ENCODE results near the gene NSRP1. TPM values are rescaled to one million over a fixed set of nuclear protein-coding genes. Genes with fewer than 3 reads are reported as not detected.

The NSRP1 gene
- total RNA-seq, 2 donors from 2014 or later, result 28.5 to 35.6 TPM

GRCh38 chr17:30112794-30113193, 3.8 kb upstream of the NSRP1 start:
- Histone ChIP-seq H3K4me3 (ENCODE audit: low read length) (no peak overlapping the region), H3K9me3 (ENCODE audit: control insufficient read depth, low read length) (no peaks in the 10 kb centered on the region), H3K4me1 (ENCODE audit: control insufficient read depth, insufficient read depth, low read length) (no peaks in the 10 kb centered on the region), H3K9ac (ENCODE audit: extremely low read depth, low read length, poor library complexity, severe bottlenecking) (no peak overlapping the region), H3K27ac (ENCODE audit: low read depth, low read length) (no peak overlapping the region), H3K27me3 (ENCODE audit: control insufficient read depth, insufficient read depth, low read length, poor library complexity, severe bottlenecking) (no peaks in the 10 kb centered on the region), H3K36me3 (ENCODE audit: control insufficient read depth, insufficient read depth, low read length) (no peaks in the 10 kb centered on the region)
- Mint-ChIP-seq H3K9me3 (no peaks in the 10 kb centered on the region), H3K27ac (no peak overlapping the region), H3K36me3 (ENCODE audit: low read depth) (no peaks in the 10 kb centered on the region), H3K4me3 (no peak overlapping the region), H3K4me1 (peaks cover 2% of the 10 kb centered on the region), H3K27me3 (ENCODE audit: insufficient read depth) (no peaks in the 10 kb centered on the region)
- no peak for DNase-seq
- no peak for TF ChIP-seq CTCF (conservative IDR thresholded peaks at IDR 0.05)

- H3K27ac Mint-ChIP-seq, result no peak overlapping the region
- Histone ChIP-seq H3K4me1 (ENCODE audit: control insufficient read depth, insufficient read depth, low read length) (no peaks in the 10 kb centered on the region), H3K9me3 (ENCODE audit: control insufficient read depth, low read length) (no peaks in the 10 kb centered on the region), H3K27ac (ENCODE audit: low read depth, low read length) (no peak overlapping the region), H3K9ac (ENCODE audit: extremely low read depth, low read length, poor library complexity, severe bottlenecking) (no peak overlapping the region), H3K4me3 (ENCODE audit: low read length) (no peak overlapping the region), H3K36me3 (ENCODE audit: control insufficient read depth, insufficient read depth, low read length) (no peaks in the 10 kb centered on the region), H3K27me3 (ENCODE audit: control insufficient read depth, insufficient read depth, low read length, poor library complexity, severe bottlenecking) (no peaks in the 10 kb centered on the region)
- H3K36me3 Mint-ChIP-seq (ENCODE audit: low read depth), result no peaks in the 10 kb centered on the region
- no peak overlapping the region for H3K4me3 Mint-ChIP-seq
- H3K4me1 Mint-ChIP-seq, result peaks cover 6% of the 10 kb centered on the region
- DNase-seq, result no peak
- H3K9me3 Mint-ChIP-seq, result no peaks in the 10 kb centered on the region
- no peak for TF ChIP-seq CTCF (conservative IDR thresholded peaks at IDR 0.05)
- H3K27me3 Mint-ChIP-seq (ENCODE audit: insufficient read depth), result no peaks in the 10 kb centered on the region
These were observed 3.4 kb upstream of the NSRP1 start for GRCh38 chr17:30113213-30113612.

GRCh38 chr17:30116345-30116660, 313 bp upstream of the NSRP1 start:
- DNase-seq, result no peak
- TF ChIP-seq CTCF (conservative IDR thresholded peaks at IDR 0.05), result no peak
- peaks cover 19% of the 10 kb centered on the region for H3K36me3 ChIP-seq (ENCODE audit: control insufficient read depth, insufficient read depth, low read length)
- peak overlapping the region; percentile 69 for H3K27ac ChIP-seq (ENCODE audit: low read depth, low read length)
- H3K27ac Mint-ChIP-seq, result peak overlapping the region; percentile 100
- H3K9me3 Mint-ChIP-seq, result no peaks in the 10 kb centered on the region
- H3K27me3 ChIP-seq (ENCODE audit: control insufficient read depth, insufficient read depth, low read length, poor library complexity, severe bottlenecking), result no peaks in the 10 kb centered on the region
- WGBS, 2 experiments (ENCODE audit: insufficient coverage in 1 of 2, insufficient read length in 1 of 2), result 29 to 31% methylated on average over 9 to 10 of the region's 10 CpGs
- H3K36me3 Mint-ChIP-seq (ENCODE audit: low read depth), result peaks cover 12% of the 10 kb centered on the region
- H3K4me1 ChIP-seq (ENCODE audit: control insufficient read depth, insufficient read depth, low read length), result no peaks in the 10 kb centered on the region
- peak overlapping the region; percentile 98 for H3K9ac ChIP-seq (ENCODE audit: extremely low read depth, low read length, poor library complexity, severe bottlenecking)
- H3K9me3 ChIP-seq (ENCODE audit: control insufficient read depth, low read length), result no peaks in the 10 kb centered on the region
- no peaks in the 10 kb centered on the region for H3K27me3 Mint-ChIP-seq (ENCODE audit: insufficient read depth)
- H3K4me3 Mint-ChIP-seq, result peak overlapping the region; percentile 94
- H3K4me3 ChIP-seq (ENCODE audit: low read length), result peak overlapping the region; percentile 92
- H3K4me1 Mint-ChIP-seq, result peaks cover 8% of the 10 kb centered on the region

Measured in endodermal cell (in vitro differentiated cells).